Stimulated activated CD4-positive, alpha-beta T cell treated with anti-CD3 and anti-CD28 coated beads, Interleukin-15, amount 100 ng/mL, for 48 hours (primary cell): ENCODE measurements around the gene APMAP.

Experiments
- DNase-seq, 2 donors: peaks; one replicate each; pipeline ENCODE4 v3.0.0-alpha.2; 2020; ENCODE audit warnings: low read depth in 2 of 2

Gene APMAP

GRCh38 chr20:24966317-24967012 lies 26.1 kb downstream of the APMAP start:
- no peak for DNase-seq

GRCh38 chr20:24965065-24965919 lies 27.3 kb downstream of the APMAP start:
- no peak for DNase-seq

- DNase-seq: no peak
Measured at GRCh38 chr20:24964506-24964840, 28.1 kb downstream of the APMAP start.

- DNase-seq: no peak
Measured at GRCh38 chr20:24963672-24964505, 28.7 kb downstream of the APMAP start.

GRCh38 chr20:24962510-24962909 lies 30.0 kb downstream of the APMAP start:
- no peak for DNase-seq

- no peak for DNase-seq
Measured at GRCh38 chr20:24962182-24962492, 30.4 kb downstream of the APMAP start.

- no peak for DNase-seq
Measured at GRCh38 chr20:24961384-24962181, 31.0 kb downstream of the APMAP start.

- no peak for DNase-seq
Measured at GRCh38 chr20:24960861-24961260, 31.7 kb downstream of the APMAP start.

GRCh38 chr20:24960302-24960801 lies 32.2 kb downstream of the APMAP start:
- no peak for DNase-seq

- no peak for DNase-seq
Measured at GRCh38 chr20:24959591-24960301, 32.8 kb downstream of the APMAP start.

- DNase-seq: no peak
Measured at GRCh38 chr20:24958506-24959385, 33.8 kb downstream of the APMAP start.

- no peak for DNase-seq
Measured at GRCh38 chr20:24957326-24958016, 35.1 kb downstream of the APMAP start.

GRCh38 chr20:24956001-24956841 lies 36.3 kb downstream of the APMAP start:
- no peak for DNase-seq

- no peak for DNase-seq
Measured at GRCh38 chr20:24955045-24955444, 37.5 kb downstream of the APMAP start.

- DNase-seq: no peak
Measured at GRCh38 chr20:24954566-24954965, 38.0 kb downstream of the APMAP start.

GRCh38 chr20:24954151-24954550 lies 38.4 kb downstream of the APMAP start:
- no peak for DNase-seq

GRCh38 chr20:24953621-24954133 lies 38.9 kb downstream of the APMAP start:
- no peak for DNase-seq

GRCh38 chr20:24953209-24953575 lies 39.4 kb downstream of the APMAP start:
- DNase-seq: no peak
